HL-60 (cell line): Measurements from ENCODE around the gene ZRANB1.

Experiments
- CTCF ChIP-seq: IDR thresholded peaks from one replicate; pipeline ENCODE4 v1.5.1; 2011; ENCODE audit warnings: low read length, control low read depth, inconsistent platforms; ENCODE audit not compliant: insufficient read depth
- GABPA ChIP-seq: IDR thresholded peaks from 2 replicates; pipeline ENCODE4 v1.6.1; 2012; ENCODE audit warnings: low read depth
- POLR2AphosphoS5 ChIP-seq: IDR thresholded peaks from 2 replicates; pipeline ENCODE4 v1.6.1; 2012; ENCODE audit warnings: low read depth
- REST ChIP-seq: IDR thresholded peaks from 2 replicates; pipeline ENCODE4 v1.6.1; 2012; ENCODE audit warnings: low read depth; ENCODE audit not compliant: insufficient replicate concordance

- TF ChIP-seq CTCF = no peak
- TF ChIP-seq GABPA = no peak
- TF ChIP-seq REST = no peak
- TF ChIP-seq POLR2AphosphoS5 = peak; percentile 44
These were observed 49.0 kb downstream of the ZRANB1 start for GRCh38 chr10:124990671-124991625.
